ENCODE results near the gene MORN1. TPM values are rescaled to one million over a fixed set of nuclear protein-coding genes. Genes with fewer than 3 reads are reported as not detected.

The MORN1 gene
- total and polyA plus RNA-seq, 10 of the 15 experiments (the other 5 are each of a cell fraction or from before 2014, with no cell fraction given): 0.76 to 7.9 (median 5.5) TPM

GRCh38 chr1:2290595-2291510 lies 100.5 kb downstream of the MORN1 start (continued):
- TF ChIP-seq ATF2 (IDR thresholded peaks at IDR 0.05; ENCODE audit: low read length) (no peak), JUNB (IDR thresholded peaks at IDR 0.05) (no peak), ZBTB11 (CRISPR knock-in tag; IDR thresholded peaks at IDR 0.05) (no peak), TCF12 (IDR thresholded peaks at IDR 0.05; ENCODE audit: low read depth, low read length) (no peak), E4F1 (IDR thresholded peaks at IDR 0.05; ENCODE audit: borderline replicate concordance, partially characterized antibody) (no peak), RUNX3 (IDR thresholded peaks at IDR 0.05; ENCODE audit: low read length) (peak; percentile 92), CREB1 (IDR thresholded peaks at IDR 0.05; ENCODE audit: low read depth) (no peak; the same call in 1 of the 2 replicates), ZNF207 (IDR thresholded peaks at IDR 0.05; ENCODE audit: borderline replicate concordance) (no peak), ZBED1 (IDR thresholded peaks at IDR 0.05; ENCODE audit: borderline replicate concordance) (no peak), BACH1 (IDR thresholded peaks at IDR 0.05; ENCODE audit: borderline replicate concordance) (no peak), HSF1 (IDR thresholded peaks at IDR 0.05; ENCODE audit: low read depth, low read length) (no peak), NR2F1 (conservative IDR thresholded peaks at IDR 0.05) (0 out of 2 replicates have a peak, but pooled peaks have one; percentile 26), BHLHE40 (IDR thresholded peaks at IDR 0.05; ENCODE audit: borderline replicate concordance in 1 of 2, low read depth in 2 of 2, low read length in 1 of 2) (peak; percentile 35 to 42; a peak in 3 of 4 replicates), TARDBP (IDR thresholded peaks at IDR 0.05; ENCODE audit: borderline replicate concordance) (no peak), PAX5 (IDR thresholded peaks at IDR 0.05; ENCODE audit: borderline replicate concordance, low read depth, low read length) (peak; percentile 49; the same call in 1 of the 2 replicates), EP300 (IDR thresholded peaks at IDR 0.05; ENCODE audit: borderline replicate concordance in 1 of 2, control insufficient read depth in 1 of 2, low read depth in 2 of 2, low read length in 2 of 2) (peak in 1 of 2 experiments; percentile 56; a peak in 1 of 4 replicates), BCL11A (IDR thresholded peaks at IDR 0.05; ENCODE audit: low read depth, low read length) (peak; percentile 63), MXI1 (IDR thresholded peaks at IDR 0.05; ENCODE audit: low read depth, low read length) (no peak), MTA2 (IDR thresholded peaks at IDR 0.05; ENCODE audit: low read depth) (peak; percentile 73; the same call in 1 of the 2 replicates)

All from GM12878 (cell line).